Stimulated activated CD8-positive, alpha-beta memory T cell treated with anti-CD3 and anti-CD28 coated beads, Interleukin-12 subunit alpha, Interleukin-12 subunit beta, amount 100 ng/mL, for 24 hours (primary cell): ENCODE results near the gene POLR3H.

Experiments used
- DNase-seq: peaks from one replicate; pipeline ENCODE4 v3.0.0-alpha.2; 2020; ENCODE audit errors: extremely low read depth

POLR3H gene

DNA sequence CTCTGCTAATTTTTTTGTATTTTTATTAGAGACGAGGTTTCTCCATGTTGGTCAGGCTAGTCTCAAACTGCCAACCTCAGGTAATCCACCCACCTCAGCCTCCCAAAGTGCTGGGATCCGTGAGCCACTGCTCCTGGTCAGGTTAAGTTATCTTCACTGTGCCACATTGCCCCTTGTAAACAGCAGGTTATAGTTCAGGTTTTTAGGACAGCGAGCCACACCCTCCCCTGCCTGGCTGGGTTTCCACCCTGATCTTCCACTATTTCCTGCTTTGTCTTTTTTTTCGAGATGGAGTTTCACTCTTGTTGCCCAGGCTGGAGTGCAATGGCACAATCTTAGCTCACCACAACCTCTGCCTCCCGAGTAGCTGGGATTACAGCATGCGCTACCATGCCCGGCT, 59.2 kb downstream of the POLR3H start:
- DNase-seq = no peak

DNA sequence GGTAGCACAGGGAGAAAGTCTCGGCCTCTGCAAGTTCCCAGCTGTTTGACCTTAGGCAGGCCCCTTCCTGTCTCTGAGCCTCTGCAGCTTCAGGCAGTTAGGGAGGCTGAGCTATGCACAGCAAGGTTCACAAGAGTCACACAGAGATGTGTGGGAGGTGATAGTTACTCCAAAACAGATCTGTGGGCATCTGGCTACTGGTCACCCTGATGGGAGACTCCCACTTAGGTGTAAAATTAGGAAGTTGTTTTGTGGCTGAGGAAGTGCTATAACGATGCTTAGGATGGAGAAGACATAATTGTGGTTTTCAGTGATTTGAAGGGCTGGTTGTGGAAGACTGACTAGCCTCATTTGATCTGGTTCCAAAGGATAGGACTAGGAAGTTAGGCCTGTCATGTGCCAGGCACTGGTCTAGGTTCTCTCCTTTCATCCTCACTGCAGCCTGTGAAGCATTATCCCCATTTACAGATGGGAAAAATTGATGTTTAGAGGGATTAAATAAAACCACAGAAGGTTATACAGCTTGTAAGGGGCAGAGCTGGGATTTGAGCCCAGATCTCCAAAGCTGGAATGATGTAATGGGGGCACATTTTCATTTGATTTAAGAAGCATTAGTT, 61.8 kb downstream of the POLR3H start:
- no peak for DNase-seq

DNA sequence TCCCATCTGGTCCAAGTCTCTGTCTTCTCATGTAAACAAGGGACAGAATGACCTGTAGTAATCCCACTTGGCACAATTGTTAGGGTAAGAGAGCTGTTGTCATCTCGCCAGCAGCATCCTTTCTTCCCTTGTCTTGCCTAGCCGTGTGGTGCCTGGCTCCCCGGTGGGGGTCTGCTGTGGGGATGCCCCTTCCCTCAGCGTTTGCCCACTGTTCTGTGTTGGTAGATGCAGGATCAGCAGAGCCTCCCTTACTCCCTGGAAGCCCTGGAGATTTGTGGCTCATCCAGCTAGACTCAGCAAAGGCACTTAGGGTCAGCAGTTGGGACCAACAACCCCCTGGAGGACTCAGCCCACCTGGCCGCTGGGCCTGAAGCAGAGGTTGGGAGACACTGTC, 62.3 kb downstream of the POLR3H start:
- DNase-seq = no peak

DNA sequence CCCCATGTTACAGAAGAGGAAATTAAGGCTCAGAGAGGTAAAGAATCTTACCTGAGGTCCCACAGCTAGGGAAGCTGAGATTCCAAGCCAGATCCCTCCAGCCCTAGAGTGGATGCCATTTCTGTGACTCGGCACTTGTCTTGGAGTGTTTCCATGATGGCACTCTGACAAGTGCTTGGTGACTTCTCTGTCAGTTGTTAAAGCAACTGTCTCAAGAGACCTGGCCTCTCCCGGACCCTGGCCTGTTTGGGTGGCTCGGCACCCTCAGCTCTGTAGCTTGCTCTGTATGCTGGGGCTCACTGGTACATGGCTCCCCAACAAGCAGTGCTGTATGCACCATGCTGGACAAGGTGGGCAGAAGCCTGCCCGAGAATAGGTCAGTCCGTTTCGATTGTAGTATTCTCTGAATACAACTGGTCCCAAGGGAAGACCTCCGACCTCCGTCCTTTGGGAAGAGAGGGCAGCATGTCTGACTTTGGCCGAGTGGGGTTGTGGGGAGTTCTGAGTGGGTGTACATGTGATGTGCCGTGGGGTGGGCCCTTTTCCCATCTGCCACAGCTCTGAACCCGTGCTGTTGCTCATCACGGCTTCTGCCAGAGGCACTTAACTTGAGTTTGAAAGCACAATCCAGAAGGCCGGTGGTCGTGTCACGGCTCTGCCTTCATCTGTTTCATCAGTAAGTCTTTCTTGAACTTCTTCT, 63.0 kb downstream of the POLR3H start:
- no peak for DNase-seq

DNA sequence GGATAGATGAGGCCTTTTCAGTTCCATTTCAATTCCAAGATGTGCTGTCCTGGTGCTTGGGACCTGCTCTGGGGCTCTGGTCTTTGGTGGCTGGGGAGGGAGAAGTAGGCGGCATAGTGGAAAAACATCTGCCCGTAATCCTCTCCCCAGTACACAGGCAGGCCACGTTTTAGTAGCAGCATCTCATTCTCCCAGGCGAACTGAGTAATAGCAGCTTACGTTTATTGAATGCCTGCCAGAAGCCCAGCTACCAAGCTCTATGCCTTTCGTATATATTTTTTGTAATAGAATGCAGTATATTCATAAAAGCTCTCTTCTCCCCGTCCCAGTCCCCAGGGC, 63.9 kb downstream of the POLR3H start:
- DNase-seq = no peak

DNA sequence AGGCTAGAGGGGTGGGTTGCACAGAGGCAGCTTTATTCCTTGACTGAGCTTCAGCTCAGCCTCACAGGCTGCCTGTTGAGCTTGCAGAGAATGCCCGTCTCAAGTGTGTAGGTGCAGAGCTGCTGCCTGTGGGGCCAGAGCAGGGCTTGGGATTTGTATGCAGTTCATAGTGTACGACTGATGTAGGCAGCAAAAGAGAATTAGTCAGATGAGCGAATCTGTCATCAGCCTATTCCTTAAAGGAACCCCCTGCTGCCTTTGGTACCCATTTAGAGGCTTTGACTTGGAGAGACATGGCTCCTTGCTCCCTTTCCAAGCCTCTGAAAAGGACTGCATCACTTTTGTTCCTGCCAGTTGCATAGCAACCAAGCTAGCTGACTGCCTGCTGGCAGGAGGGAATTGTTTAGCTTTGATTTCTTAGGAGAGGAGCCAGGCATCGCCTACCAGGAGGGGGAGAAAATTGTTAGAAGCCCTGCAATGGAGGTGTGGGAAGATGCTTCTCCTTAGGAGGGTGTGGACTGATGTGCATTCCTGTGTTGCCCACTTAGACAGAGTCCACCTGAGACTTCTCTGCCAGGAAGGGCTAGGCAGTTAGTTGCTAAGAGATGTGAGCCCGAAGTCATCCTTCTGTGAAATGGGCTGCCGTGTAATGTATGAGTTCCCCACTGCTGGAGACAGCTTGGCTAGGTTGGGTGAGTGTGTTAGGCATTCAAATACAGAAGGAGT, 64.4 kb downstream of the POLR3H start:
- DNase-seq = no peak

DNA sequence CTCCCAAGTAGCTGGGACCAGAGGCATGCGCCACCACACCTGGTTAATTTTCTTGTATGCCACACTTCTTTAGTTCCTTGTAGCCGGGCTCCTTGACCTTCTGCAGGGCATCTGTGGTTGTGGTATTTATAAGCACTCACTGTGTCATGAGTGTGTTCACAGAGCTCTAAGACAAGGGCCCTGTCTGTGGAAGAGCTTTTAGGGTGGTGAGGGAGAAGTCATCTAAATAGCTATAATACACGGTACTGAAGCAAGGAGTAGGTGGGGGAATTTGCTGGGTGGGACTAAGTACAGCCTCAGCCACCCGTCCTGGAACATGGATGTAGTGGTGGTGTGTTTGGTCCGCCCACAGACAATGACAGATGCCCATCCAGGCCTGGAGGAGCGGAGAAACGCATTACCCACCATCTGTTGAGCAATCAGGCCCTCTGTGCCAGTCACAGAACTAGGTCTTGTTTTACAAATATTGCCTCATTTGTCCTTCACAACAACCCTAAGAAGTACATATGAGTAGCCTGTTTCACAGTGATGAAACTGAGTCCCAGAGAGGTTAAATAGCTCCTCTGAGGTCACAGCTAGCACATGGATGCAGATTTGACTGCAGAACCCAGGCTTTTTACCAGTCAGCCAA, 65.3 kb downstream of the POLR3H start:
- no peak for DNase-seq

DNA sequence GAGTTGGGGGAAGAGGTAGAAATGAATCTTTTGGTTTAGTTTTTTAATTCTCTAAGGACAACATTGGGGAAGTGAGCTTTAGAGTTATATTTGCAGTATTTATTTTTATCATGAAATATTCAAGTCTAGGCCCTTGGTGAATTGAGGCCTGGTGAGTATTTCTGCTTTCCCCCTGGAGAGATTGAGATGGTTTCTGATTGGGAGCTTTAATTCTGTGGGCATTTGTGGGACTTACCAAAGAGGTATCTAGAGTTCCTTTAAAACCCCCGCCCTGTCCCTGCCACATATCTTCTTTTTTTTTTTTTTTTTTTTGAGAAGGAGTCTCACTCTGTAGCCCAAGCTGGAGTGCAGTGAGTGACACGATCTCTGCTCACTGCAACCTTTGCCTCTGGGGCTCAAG, 65.8 kb downstream of the POLR3H start:
- no peak for DNase-seq
